ENCODE results near the gene IL32.

Gene IL32

DNA sequence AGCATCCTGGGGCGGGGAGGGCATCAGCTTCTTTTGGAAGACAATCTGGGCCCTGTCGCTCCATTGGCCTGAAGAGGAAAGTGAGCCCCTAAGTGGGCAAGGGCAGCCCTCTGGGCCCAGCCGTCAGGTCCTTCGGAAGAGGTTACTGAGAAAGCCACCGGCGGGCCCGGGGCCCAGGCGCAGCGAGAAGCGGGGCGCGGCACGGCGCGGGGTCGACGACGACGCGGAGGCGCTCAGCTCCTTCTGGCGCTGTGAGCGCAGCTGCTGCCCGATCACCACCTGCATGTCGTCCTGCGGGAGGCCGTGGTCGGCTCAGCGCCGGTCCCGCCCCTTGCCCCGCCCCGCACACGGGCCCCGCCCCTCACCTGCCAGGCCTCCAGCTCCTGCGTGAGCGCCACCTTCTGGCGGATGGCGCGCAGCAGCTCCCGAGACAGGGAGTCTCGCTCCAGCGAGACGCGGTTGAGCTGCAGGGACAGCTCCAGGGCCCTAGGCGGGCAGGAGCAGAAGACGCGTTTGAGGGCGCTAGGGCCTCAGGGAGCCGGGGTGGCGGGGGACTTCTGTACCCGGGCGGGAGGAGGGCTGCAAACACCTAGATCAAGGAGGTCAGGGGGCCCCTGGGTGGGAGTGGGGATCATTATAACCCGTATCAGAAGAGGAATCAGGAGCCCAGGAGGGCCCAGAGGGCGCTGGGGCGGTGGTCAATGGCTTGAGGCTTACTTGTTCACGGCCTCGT is 37.3 kb upstream of the IL32 start:
- DNase-seq = no peak

DNA sequence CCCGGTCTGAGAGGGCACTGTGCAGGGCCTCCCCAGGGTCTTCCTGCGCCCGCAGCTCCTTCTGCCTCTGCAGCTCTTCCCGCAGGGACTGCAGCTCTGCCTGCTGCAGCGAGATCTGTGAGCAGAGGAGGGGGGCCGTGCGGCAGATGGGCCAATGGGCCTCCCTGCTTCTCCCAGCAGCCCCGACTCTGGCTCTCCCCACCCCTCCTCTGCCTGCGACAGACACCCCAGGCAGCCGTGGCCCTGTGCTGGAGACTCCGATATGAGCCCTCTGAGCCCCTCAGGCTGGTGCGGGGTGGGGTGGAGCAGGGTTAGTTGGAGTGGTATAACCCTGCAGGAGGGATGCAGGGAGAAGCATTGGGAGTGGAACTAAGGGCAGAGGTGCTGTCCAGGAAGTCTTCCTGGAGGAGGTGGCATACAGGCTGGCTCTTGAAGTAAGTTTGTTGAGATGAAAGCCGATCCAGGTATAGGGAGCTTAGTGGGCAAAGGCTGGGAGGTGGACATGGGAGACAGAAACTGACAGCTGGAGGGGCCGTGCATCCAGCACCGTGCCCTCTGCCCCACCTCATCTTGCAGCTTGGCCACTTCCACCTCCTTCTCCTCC is 36.6 kb upstream of the IL32 start:
- no peak for DNase-seq

DNA sequence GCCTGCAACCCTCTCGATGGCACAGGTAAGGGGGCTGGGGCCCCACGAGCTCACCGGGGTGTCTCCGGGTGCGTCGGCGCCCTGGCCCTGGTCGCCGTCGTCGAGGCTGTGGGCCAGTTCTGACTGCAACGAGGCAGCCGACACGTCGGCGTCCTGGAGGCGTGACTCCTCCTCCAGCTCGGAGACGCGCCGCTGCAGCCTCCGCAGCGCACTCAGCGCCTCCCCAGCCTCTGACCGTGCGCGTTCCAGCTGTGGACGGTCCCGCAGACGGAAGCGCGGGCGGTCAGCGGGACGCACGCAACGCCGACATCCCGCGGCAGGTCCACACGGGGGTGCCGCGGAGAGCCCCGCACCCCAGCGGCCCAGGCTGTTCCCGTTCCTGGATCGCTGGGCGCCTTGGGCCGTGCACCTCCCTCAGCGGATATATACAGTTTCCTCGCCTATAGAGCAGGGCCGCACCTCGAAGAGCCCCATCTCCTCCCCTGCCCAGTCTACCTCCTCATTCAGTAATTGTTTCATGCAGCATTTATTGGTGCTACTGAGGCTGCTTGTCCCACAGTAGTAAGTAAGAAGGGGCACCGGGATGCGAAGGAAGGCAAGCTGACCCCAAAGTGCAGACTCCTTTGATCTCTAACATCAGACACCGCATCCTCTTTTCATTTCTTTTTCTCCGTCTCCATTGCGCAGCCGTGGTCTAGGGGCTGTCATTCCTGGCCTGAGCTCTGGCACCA is 35.8 kb upstream of the IL32 start:
- no peak for DNase-seq

DNA sequence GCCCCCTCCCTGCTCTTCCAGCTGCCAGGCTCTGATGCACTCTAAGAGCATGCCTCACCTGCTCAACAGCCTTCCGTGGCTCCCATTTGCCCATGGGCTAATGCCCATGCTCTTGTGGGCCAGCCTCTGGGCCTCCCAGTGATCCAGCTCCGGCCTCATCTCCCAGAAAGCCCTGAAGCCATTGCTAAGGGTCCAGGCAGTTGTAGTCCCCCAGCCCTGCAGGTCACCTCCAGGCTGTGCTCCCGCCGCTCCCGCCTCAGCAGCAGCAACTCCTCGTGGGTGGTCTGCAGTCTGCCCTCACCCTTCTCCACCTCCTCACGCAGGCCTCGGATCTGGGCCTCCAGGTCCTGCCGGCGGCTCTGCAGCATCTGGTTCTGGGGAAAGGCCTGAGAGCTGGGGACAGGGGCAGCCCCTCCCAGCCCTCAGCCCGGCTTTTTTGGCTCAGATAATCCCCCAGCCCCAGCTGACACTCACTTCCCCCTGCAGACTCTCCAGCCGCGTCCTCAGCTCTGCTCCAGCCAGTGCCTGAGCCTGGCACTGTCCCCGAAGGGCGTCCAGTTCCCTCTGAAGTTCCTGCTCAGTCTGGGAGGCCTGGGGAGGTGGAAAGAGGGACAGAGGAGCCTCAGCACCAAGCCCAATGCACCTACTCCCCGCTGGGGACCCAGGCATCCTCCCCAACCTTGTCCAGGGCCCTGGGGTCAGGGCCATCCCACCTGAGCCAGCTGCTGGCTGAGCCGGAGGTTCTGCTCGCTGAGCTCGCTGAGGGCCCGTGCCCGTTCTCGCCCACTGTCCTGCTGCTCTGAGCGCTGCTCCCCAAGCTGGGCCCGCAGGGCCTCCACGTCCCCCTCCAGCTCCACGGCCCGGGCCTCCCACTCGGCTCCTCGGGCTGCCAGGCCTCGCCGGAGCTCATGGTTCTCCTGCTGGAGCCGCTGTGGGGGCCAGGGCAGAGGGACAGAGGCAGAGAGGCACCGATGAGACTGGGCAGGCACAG is 34.9 kb upstream of the IL32 start:
- DNase-seq = no peak

DNA sequence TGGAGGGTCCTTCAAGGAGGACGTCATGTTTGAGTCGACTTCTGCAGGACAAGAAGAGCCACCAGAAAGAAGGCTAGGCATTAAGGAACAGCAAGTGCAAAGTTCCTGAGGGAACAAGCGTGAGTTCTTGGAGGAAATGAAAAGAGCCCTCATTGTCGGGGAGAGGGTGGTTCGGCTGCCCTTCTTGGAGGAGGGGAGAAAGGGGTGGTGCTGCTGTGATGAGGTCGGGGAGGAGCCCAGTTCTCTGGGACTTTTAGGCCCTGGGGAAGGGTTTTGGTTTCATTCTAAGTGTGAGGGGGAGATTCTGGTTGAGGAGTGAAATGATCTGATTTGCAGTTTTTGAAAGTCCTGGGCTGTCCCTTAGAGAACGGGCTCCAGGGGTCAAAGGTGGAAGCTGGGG is 32.8 kb upstream of the IL32 start:
- no peak for DNase-seq

DNA sequence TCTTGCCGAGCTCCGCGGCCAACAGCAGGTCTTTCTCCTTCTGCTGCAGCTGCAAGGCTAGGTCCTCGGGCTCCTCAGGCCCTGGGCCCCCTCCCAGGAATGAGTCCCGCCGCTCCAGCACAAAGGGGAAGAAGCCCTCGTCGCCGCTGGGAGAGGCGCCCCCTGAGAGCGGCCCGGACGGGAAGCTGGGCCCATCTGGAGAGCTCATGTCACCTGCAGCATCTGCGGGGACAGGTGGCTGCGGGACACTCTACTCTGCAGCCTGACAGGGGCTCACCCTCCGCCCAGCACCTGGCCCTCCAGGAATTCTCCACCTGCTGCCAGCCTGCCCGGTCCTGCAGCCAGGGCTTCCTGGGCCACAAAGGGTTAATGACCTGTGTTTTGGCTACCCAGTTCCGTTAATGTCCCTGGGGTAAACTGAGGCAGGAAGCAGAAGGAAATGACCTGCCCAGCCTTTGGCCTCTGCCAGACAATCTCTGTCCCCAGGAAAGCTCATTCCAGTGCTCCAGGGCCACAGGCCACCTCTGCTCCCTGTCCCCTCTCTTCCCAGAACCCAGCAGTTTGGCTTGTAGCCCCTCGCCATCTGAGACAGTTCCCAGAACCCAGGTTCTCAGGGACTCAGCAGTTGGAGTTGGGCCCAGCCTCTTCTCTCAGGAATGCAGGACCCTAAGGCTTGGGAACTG is 30.0 kb upstream of the IL32 start:
- no peak for DNase-seq

DNA sequence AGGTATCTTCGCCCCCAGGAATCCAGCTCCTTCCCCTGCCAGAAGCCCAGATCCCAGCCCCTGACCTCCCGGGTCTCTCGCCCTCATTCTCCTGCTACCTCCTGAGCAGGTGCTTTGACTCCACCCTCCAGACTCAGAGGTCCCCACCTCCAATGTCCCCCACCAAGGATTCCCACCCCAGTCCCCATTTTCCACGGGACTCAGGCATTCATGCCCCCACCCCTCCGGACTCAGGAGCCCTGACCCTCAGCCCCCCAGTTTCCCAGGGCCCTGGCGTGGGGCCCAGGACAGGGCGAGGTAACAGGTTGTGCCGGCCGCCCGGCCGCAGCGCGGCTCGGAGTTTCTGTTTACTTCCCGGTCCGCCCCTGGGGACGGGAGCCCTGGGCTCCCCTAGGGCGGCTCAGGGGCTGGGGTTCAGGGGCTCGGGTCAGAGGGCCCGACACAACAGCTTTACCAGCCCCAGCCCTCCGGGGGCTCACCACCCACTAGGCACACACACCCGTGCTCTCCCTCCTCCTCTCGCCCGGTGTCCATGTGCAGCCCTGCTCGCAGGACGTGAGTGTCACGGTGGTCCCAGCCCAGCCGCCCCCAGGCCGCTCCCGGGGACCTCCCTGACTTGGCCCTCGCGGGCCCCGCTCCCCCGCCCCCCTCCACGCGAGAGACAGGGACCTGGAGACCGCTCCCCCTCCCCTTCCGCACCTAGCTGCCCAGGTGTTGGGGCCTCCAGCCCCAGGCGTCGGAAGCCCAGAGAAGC is 29.3 kb upstream of the IL32 start:
- DNase-seq = no peak

DNA sequence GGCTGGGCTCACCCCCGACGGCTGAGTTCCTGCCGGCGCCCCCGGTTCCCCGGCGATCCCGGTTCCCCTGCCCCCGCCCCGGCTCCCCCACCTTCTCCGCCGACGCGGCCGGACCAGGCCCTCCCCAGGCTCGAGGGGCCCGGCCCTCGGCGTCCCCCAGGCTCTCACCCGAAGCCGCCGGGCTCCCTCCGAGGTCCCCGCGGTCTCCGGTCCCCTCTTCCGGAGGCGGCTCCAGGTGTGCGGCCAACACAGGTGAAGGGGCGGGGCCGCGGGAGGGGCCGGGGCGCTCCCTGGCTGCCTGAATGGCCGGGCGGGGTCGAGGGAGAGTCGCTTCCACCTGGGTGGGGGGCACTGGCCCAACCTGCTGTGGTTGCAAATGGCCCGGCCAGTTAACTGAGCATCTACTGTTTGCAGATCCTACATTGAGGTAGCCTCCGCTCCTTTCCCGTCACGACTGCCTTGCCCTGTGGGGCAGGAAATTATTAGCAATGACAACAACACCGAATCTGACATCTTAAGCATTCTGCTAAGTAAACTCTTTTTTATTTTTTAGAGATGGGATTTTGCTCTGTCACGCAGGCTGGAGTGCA is 28.6 kb upstream of the IL32 start, which contains the start of gene BICDL2:
Gene BICDL2 (minus strand): TSS at position 219 of the 590 bp plus-strand sequence. CDS start 1,448 bp downstream, outside the sequence.
- no peak for DNase-seq

DNA sequence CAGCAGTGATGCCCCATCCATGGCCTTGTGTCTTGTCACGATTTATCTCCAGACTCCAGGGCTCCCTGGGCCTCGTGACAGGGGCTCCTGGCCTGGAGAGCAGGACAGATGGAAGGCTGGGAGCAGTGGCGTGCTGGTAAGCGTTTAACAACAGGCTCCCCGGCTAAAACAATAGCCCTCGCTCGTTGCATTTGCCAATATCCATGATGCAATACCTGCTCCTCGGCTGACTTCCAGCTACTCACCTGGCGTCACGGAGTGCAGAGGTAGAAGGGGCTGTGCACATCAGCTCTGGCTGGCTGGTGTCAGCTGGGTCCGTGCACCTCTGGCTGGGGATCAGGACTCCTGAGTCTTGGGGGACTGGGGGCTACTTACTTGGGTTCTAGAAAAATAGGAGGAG is 27.2 kb upstream of the IL32 start:
- no peak for DNase-seq

DNA sequence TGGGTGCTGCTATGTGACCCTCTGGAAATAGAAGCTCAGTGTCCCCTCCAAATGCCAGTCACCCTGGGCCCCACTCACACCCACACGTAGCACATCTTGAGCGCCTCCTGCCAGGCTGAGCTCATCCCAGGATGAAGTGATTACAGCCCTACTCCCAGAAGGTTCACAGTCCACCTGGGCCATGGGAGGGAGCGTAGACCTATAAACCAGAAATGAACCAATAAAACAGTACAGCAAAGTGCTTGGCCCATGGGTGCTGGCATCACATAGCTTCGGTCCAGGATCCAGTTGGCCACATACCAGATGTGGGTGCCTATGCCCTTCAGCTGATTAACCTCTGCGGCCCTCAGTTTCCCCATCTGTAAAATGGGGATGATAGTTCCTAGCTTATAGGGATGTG is 26.5 kb upstream of the IL32 start:
- no peak for DNase-seq

DNA sequence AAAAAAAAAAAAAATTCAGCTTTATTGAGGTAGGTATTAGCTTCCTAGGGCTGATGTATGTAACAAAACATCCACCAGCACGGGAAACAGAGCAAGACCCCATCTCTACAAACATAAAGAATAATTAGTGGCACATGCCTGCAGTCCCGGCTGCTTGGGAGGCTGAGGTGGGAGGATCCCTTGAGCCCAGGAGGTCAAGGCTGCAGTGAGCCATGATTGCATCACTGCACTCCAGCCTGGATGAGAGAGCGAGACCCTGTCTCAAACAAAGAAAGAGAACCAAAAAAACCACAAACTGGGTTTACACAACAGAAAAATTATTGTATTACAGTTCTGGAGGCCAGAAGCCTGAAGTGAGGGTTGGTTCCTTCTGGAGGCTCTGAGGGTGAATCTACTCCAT is 23.1 kb upstream of the IL32 start:
- no peak for DNase-seq

DNA sequence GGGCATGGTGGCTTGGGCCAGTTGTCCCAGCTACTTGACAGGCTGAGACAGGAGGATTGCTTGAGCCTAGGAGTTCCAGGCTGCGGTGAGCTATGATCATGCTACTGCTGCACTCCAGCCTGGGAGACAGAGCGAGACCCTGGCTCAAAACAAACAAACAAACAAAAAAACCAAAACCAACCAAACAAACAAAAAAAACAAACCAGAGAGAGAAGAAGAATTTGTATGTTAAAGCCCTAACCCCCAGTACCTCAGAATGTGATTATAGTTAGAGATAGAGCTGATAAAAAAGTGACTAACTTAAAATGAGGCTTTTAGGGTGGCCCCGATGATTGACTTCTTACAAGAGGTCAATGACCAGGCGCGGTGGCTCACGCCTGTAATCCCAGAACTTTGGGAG is 20.7 kb upstream of the IL32 start:
- no peak for DNase-seq

DNA sequence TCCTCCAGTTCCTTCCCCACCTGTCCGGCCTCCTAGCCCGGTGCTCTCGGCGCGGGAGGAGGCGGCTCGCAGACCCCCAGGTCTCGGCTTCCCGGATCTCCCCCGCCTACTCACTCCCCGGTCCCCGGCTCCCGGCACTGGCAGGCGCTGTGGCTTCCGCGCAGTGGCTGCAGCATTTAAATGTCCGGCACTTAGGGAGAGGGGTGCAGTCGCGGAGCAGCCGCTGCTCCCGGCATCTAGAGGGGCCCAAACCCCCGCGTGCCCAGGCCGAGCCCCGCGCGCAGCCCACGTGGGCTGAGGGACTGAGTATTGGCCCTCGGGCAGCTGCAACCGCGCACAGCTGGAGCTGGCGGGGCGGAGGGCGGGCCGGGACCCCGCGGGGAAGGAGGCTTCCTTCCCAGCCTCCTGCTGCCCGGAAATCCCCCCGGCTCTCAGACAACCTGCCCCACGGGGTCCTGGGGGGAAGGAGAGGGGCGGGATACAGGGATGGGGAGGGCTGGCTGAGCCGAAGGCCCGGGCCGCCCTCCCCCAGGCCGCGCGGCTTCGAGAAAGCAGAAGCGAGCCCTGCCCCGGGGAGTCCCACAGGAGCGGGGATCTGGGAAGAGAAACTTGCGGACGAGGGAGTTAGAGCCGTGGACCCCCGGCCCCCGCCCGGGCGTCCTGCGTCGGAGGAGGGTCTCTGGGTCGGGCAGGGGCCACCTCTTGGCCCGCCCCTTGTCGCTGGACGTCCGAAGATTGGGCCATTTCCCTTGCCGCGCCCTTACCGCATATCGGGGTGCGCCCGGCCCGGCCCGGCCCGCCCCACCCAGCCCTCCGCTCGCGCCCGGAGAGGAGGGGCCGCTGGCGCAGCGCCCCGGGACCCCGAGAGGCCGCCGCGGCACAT is 19.4 kb upstream of the IL32 start, which contains the start of gene MMP25:
Gene MMP25 (plus strand): TSS at position 804 of the 883 bp plus-strand sequence. CDS start 357 bp downstream, outside the sequence.
- no peak for DNase-seq

DNA sequence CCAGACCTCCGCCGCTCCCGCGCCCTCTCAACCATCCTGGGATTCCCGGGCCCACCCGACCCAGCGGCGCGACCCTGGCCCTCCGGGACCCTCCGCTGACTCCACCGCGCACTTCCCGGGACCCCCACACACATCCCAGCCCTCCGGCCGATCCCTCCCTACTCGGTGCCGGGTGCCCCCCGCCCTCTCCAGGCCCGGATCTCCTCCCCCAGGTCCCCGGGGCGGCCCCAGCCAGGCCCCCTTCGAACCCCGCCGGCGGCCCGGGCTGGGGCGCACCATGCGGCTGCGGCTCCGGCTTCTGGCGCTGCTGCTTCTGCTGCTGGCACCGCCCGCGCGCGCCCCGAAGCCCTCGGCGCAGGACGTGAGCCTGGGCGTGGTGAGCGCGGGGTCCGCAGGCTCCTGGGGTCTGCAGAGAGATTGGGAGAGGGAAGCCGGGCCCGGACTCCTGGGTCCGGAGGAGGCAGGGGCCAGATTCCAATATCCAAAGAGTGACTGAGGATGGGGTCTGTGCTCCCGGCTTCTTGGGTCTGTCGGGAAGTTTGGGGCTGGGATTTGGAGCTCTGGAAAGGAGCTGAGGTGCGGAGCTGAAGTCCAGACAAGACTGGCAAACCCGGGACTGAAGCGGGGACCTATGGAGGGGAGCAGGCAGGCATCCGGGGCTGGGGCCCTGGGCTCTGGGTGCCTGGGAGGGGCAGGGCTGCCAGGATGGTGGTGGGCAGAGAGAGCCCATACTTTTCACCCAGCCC is 18.6 kb upstream of the IL32 start:
- DNase-seq = no peak

DNA sequence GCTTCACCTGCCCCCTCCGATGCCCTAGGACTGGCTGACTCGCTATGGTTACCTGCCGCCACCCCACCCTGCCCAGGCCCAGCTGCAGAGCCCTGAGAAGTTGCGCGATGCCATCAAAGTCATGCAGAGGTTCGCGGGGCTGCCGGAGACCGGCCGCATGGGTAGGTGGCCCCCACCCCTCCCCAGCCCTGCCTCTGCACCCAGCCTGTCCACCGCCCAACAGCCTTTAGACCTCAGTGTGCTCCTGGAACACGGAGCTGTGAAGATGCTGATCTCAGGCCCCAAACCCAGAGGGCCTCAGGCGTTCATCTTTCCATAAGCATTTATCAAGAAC is 18.1 kb upstream of the IL32 start:
- no peak for DNase-seq

DNA sequence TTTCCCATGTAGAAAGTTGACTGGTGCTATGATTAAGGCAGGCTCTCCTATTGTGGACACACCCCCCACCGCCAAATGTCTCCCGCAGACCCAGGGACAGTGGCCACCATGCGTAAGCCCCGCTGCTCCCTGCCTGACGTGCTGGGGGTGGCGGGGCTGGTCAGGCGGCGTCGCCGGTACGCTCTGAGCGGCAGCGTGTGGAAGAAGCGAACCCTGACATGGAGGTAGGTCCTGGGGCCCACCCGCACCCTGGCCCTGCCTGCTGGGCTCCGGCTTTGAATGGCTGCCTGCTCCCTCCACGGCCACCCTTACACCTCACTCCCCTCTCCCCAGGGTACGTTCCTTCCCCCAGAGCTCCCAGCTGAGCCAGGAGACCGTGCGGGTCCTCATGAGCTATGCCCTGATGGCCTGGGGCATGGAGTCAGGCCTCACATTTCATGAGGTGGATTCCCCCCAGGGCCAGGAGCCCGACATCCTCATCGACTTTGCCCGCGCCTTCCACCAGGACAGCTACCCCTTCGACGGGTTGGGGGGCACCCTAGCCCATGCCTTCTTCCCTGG is 15.4 kb upstream of the IL32 start:
- no peak for DNase-seq

DNA sequence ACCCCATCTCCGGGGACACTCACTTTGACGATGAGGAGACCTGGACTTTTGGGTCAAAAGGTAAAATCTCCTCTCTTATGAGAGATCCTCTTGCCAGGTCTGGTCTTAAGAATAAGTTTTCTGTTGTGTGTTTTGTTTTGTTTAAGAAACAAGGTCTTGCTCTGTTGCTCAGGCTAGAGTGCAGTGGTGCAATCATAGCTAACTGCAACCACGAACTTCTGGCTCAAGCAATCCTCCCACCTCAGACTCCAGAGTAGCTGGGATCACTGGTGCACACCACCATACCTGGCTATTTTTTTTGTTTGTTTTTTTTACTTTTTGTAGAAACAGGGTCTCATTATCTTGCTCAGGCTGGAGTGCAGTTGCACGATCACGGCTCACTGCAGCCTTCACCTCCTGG is 15.0 kb upstream of the IL32 start:
- DNase-seq = no peak

DNA sequence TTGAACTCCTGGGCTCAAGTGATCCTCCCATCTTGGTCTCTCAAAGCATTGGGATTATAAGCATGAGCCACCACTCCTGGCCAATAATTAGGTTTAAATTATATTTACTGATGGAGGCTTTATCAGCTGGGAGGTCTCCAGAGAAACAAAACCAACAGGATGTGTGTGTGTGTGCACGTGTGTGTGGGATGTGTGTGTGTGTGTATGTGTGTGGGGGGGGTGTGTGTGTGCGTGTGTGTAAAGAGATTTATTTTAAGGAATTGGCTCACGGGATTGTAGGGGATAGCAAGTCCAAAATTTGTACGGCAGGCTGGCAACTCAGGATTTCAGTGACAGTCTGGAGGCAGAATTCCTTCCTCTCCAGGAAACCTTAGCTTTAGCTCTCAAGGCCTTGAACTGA is 14.4 kb upstream of the IL32 start:
- DNase-seq = no peak

DNA sequence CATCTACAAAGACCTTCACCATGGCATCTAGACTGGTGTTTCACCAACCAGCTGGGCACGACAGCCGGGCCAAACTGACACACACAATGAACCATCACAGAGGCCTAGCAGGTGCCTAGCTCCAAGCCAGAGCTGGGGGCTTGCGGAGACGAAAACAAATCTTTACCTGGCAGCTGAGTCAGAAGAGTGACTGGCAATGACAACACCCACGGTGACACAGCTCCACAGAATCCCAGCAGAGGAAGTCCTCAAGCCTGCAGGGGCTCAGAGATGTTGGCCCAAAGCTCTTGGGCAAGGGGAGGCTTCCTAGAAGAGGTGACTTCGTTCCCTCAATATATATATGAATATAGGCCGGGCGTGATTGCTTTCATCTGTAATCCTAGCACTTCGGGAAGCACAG is 13.9 kb upstream of the IL32 start:
- DNase-seq = no peak
